CD4-positive, CD25-positive, alpha-beta regulatory T cell (primary cell): ENCODE measurements around the gene DTD2. TPM values are rescaled to one million over a fixed set of nuclear protein-coding genes. Genes with fewer than 3 reads are reported as not detected.
"Not testable (repeated sequence)": the region's sequence is repeated elsewhere in the genome, so short reads cannot be mapped to it uniquely, and the experiment has no call there.

Experiments used
- ATAC-seq, 2 donors: fragments of 150-1000 bp; cut with Tn5 transposase; one replicate each; pipeline ENCODE4 v1.10.0; 2021; ENCODE audit warnings: low read depth in 2 of 2, moderate number of reproducible peaks in 2 of 2, moderate library complexity in 1 of 2
- DNase-seq, 3 donors: peaks; one replicate each; pipeline versions ENCODE4 v3.0.0 to v3.0.0-alpha.2; 2012 to 2022; ENCODE audit warnings: mixed read lengths in 1 of 3
- H3K27ac ChIP-seq: one replicate; pipeline ENCODE4 v1.7.0; 2013; ENCODE audit warnings: mild to moderate bottlenecking, low read length; ENCODE audit not compliant: insufficient read depth, poor library complexity, severe bottlenecking
- H3K27me3 ChIP-seq: one replicate; pipeline ENCODE4 v1.7.0; 2013; ENCODE audit warnings: low read length; ENCODE audit not compliant: control insufficient read depth, insufficient read depth
- H3K36me3 ChIP-seq: one replicate; pipeline ENCODE4 v1.7.0; 2013; ENCODE audit warnings: mild to moderate bottlenecking, low read length, moderate library complexity; ENCODE audit not compliant: control insufficient read depth, insufficient read depth
- H3K4me1 ChIP-seq: 2 replicates; pipeline ENCODE4 v1.7.0; 2013; ENCODE audit warnings: mild to moderate bottlenecking, low read length; ENCODE audit not compliant: insufficient read depth, control insufficient read depth, poor library complexity, severe bottlenecking
- H3K4me3 ChIP-seq: one replicate; pipeline ENCODE4 v1.7.0; 2013; ENCODE audit warnings: low read depth, mild to moderate bottlenecking, low read length, moderate library complexity
- H3K9me3 ChIP-seq, 2 experiments: 1 replicate in 1 of 2; 2 replicates in 1 of 2; pipeline ENCODE4 v1.7.0; 2013; ENCODE audit warnings: low read length in 2 of 2, mild to moderate bottlenecking in 1 of 2, moderate library complexity in 1 of 2; ENCODE audit not compliant: control insufficient read depth in 2 of 2
- H3K27ac Mint-ChIP-seq, 3 donors: one replicate each; pipeline ENCODE4 v1.8.0; 2020 to 2022; ENCODE audit warnings: mild to moderate bottlenecking in 3 of 3, mixed read lengths in 3 of 3, moderate library complexity in 2 of 3
- H3K27me3 Mint-ChIP-seq: one replicate; pipeline ENCODE4 v1.8.0; 2022; ENCODE audit warnings: mild to moderate bottlenecking, mixed read lengths
- H3K36me3 Mint-ChIP-seq: one replicate; pipeline ENCODE4 v1.8.0; 2020; ENCODE audit warnings: mixed read lengths
- H3K4me1 Mint-ChIP-seq, 4 donors: one replicate each; pipeline ENCODE4 v1.8.0; 2020 to 2022; ENCODE audit warnings: mixed read lengths in 4 of 4, mild to moderate bottlenecking in 1 of 4
- H3K4me3 Mint-ChIP-seq, 4 donors: one replicate each; pipeline ENCODE4 v1.8.0; 2020 to 2022; ENCODE audit warnings: mild to moderate bottlenecking in 4 of 4, mixed read lengths in 4 of 4, moderate library complexity in 3 of 4
- H3K9me3 Mint-ChIP-seq, 7 donors: one replicate each; pipeline ENCODE4 v1.8.0; 2020 to 2022; ENCODE audit warnings: mixed read lengths in 7 of 7, mild to moderate bottlenecking in 3 of 7, moderate library complexity in 2 of 7
- polyA plus RNA-seq, 4 donors: library from polyadenylated mRNA; unstranded; fragments of 300-500 nt; fragmentation: Illumina TruSeq; gene quantifications; one replicate each; pipeline ENCODE4 v1.2.3, GENCODE V29; 2021
- total RNA-seq: library from RNA; stranded (reverse); gene quantifications from one replicate; pipeline ENCODE4 v1.2.3, GENCODE V29; 2022

Gene DTD2
- total and polyA plus RNA-seq, 5 donors from 2014 or later = 7.8 to 23.7 (median 14.4) TPM

GRCh38 chr14:31484754-31485153, 27.4 kb upstream of the DTD2 start:
- no peaks in the 10 kb centered on the region for H3K4me1 Mint-ChIP-seq
- H3K27ac Mint-ChIP-seq = no peak overlapping the region
- Histone ChIP-seq H3K9me3 (no peaks in the 10 kb centered on the region), H3K4me3 (no peak overlapping the region), H3K27ac (no peak overlapping the region), H3K4me1 (no peaks in the 10 kb centered on the region), H3K36me3 (no peaks in the 10 kb centered on the region), H3K27me3 (peaks cover 4% of the 10 kb centered on the region)
- H3K27me3 Mint-ChIP-seq = peaks cover 23% of the 10 kb centered on the region
- H3K9me3 Mint-ChIP-seq = peaks cover 0 to 2% (median 0%) of the 10 kb centered on the region in 7 donors
- H3K36me3 Mint-ChIP-seq = no peaks in the 10 kb centered on the region
- no peak for ATAC-seq
- no peak overlapping the region for H3K4me3 Mint-ChIP-seq
- no peak for DNase-seq

- no peaks in the 10 kb centered on the region for H3K4me1 ChIP-seq
- H3K27me3 Mint-ChIP-seq = peaks cover 27% of the 10 kb centered on the region
- peaks cover 3% of the 10 kb centered on the region for H3K27me3 ChIP-seq
- H3K36me3 ChIP-seq = no peaks in the 10 kb centered on the region
- no peak overlapping the region for H3K27ac ChIP-seq
- no peaks in the 10 kb centered on the region for H3K4me1 Mint-ChIP-seq
- H3K9me3 Mint-ChIP-seq = peaks cover 0 to 3% (median 0%) of the 10 kb centered on the region in 7 donors
- H3K27ac Mint-ChIP-seq = no peak overlapping the region
- ATAC-seq (no peak), DNase-seq (no peak)
- H3K4me3 Mint-ChIP-seq = no peak overlapping the region
- H3K9me3 ChIP-seq = no peaks in the 10 kb centered on the region
- no peak overlapping the region for H3K4me3 ChIP-seq
- no peaks in the 10 kb centered on the region for H3K36me3 Mint-ChIP-seq
These were observed 22.9 kb upstream of the DTD2 start for GRCh38 chr14:31480156-31480555.

DNA sequence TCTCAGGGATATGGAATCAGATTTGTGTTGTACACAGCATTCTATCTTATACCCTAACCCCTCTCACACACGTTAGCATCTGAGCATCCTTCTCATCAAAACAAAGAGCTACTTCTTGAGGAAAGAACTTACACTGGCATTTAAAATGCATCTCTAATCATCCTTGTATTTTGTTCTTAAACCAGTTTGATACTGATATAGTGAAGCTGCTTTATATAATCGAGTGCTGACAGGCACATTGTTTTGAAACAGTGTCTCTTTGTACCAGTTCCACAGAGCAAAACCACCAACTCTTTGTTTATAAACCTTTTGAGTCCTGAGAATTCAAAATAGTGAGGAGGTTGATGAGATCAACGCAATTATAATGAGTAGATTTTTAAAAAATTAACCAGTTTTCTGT, 21.7 kb upstream of the DTD2 start:
- peaks cover 3% of the 10 kb centered on the region for H3K27me3 ChIP-seq
- Mint-ChIP-seq H3K9me3 (peaks cover 0 to 3% (median 0%) of the 10 kb centered on the region in 7 donors), H3K4me3 (no peak overlapping the region), H3K27me3 (peaks cover 26% of the 10 kb centered on the region), H3K4me1 (no peaks in the 10 kb centered on the region), H3K27ac (no peak overlapping the region), H3K36me3 (peaks cover 2% of the 10 kb centered on the region)
- H3K4me3 ChIP-seq = no peak overlapping the region
- H3K27ac ChIP-seq = no peak overlapping the region
- no peaks in the 10 kb centered on the region for H3K9me3 ChIP-seq
- no peaks in the 10 kb centered on the region for H3K4me1 ChIP-seq
- ATAC-seq (no peak), DNase-seq (no peak)
- H3K36me3 ChIP-seq = no peaks in the 10 kb centered on the region

DNA sequence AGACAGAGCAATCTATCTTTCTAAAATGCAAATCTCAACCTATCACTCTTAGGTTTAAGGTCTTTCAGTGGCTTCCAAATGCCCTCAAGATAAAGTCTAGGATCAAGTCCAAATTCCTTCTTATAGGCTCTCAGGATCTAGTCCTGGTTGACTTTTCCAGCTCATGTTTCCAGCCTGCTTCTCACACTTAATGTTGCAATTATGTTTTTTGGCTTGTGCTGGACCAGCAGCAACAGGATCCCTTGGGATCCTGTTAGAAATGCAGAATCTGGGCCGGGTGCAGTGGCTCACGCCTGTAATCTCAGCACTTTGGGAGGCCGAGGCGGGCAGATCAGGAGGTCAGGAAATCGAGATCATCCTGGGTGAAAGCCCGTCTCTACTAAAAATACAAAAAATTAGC, 19.9 kb upstream of the DTD2 start:
- no peak overlapping the region for H3K4me3 Mint-ChIP-seq
- H3K36me3 Mint-ChIP-seq = peaks cover 3% of the 10 kb centered on the region
- H3K27me3 ChIP-seq = peaks cover 3% of the 10 kb centered on the region
- peak overlapping the region in 1 of 3 donors; percentile 15 for H3K27ac Mint-ChIP-seq
- no peak overlapping the region for H3K27ac ChIP-seq
- no peak for DNase-seq
- H3K4me1 ChIP-seq = no peaks in the 10 kb centered on the region
- H3K4me1 Mint-ChIP-seq = no peaks in the 10 kb centered on the region
- H3K9me3 Mint-ChIP-seq = peaks cover 0 to 3% (median 0%) of the 10 kb centered on the region in 7 donors
- no peaks in the 10 kb centered on the region for H3K36me3 ChIP-seq
- ATAC-seq = no peak
- no peak overlapping the region for H3K4me3 ChIP-seq
- H3K27me3 Mint-ChIP-seq = peaks cover 21% of the 10 kb centered on the region
- H3K9me3 ChIP-seq = no peaks in the 10 kb centered on the region

GRCh38 chr14:31476131-31476866, 19.0 kb upstream of the DTD2 start:
- no peak overlapping the region for H3K4me3 Mint-ChIP-seq
- no peaks in the 10 kb centered on the region for H3K9me3 ChIP-seq
- H3K27me3 ChIP-seq = peaks cover 3% of the 10 kb centered on the region
- no peak overlapping the region for H3K27ac ChIP-seq
- ATAC-seq = no peak
- peaks cover 3% of the 10 kb centered on the region for H3K36me3 Mint-ChIP-seq
- H3K27me3 Mint-ChIP-seq = peaks cover 21% of the 10 kb centered on the region
- no peaks in the 10 kb centered on the region for H3K36me3 ChIP-seq
- peaks cover 0 to 3% (median 0%) of the 10 kb centered on the region in 7 donors for H3K9me3 Mint-ChIP-seq
- no peak for DNase-seq
- H3K4me1 Mint-ChIP-seq = no peaks in the 10 kb centered on the region
- H3K27ac Mint-ChIP-seq = peak overlapping the region in 1 of 3 donors; percentile 14
- H3K4me3 ChIP-seq = no peak overlapping the region
- H3K4me1 ChIP-seq = no peaks in the 10 kb centered on the region

DNA sequence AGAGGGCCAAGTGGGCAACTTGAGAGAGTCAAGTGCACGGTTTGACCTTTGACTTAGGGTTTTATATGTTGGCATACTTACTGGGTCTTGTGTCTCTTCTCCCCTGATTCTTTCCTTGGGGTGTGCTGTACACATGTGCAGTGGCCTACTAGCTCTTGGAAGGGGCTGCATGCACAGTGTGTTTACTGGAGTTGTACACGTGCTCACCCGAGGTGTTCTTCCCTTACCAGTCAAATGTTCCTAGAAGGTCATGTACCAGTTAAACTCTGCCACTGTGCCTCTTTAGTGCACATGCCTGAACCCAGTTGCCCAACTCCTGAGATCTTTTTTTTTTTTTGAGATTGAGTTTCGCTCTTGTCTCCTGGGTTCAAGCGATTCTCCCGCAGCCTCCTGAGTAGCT, 9.2 kb upstream of the DTD2 start:
- Mint-ChIP-seq H3K36me3 (no peaks in the 10 kb centered on the region), H3K9me3 (peaks cover 0 to 3% (median 0%) of the 10 kb centered on the region in 7 donors), H3K27ac (no peak overlapping the region), H3K27me3 (peaks cover 9% of the 10 kb centered on the region), H3K4me3 (no peak overlapping the region), H3K4me1 (no peaks in the 10 kb centered on the region)
- Histone ChIP-seq H3K36me3 (no peaks in the 10 kb centered on the region), H3K27ac (no peak overlapping the region), H3K27me3 (peaks cover 6% of the 10 kb centered on the region), H3K9me3 (no peaks in the 10 kb centered on the region), H3K4me1 (no peaks in the 10 kb centered on the region), H3K4me3 (no peak overlapping the region)
- ATAC-seq (no peak), DNase-seq (no peak)

GRCh38 chr14:31465111-31465510, 7.8 kb upstream of the DTD2 start:
- no peak overlapping the region for H3K4me3 Mint-ChIP-seq
- Histone ChIP-seq H3K27me3 (peaks cover 3% of the 10 kb centered on the region), H3K4me3 (no peak overlapping the region), H3K36me3 (no peaks in the 10 kb centered on the region), H3K27ac (no peak overlapping the region), H3K4me1 (no peaks in the 10 kb centered on the region), H3K9me3 (no peaks in the 10 kb centered on the region)
- peaks cover 0 to 3% (median 0%) of the 10 kb centered on the region in 7 donors for H3K9me3 Mint-ChIP-seq
- no peaks in the 10 kb centered on the region for H3K36me3 Mint-ChIP-seq
- H3K27ac Mint-ChIP-seq = no peak overlapping the region
- DNase-seq = no peak
- ATAC-seq = no peak
- H3K27me3 Mint-ChIP-seq = peaks cover 20% of the 10 kb centered on the region
- H3K4me1 Mint-ChIP-seq = no peaks in the 10 kb centered on the region

DNA sequence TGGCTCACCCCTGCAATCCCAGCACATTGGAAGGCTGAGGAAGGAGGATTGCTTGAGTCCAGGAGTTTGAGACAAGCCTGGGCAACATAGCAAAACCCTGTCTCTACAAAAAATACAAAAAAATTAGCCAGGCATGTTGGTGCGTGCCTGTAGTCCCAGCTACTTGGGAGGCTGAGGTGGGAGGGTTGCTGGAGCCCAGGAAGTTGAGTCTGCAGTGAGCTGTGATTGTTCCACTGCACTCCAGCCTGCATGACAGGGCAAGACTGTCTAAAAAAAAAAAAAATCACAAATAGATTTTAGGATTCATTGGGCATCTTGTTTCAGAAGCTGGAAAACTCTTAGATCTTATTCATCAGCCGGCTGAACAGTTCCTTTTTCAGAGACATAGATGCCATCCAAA, 5.1 kb upstream of the DTD2 start:
- H3K9me3 Mint-ChIP-seq, H3K9me3 ChIP-seq, H3K36me3 Mint-ChIP-seq, DNase-seq, H3K36me3 ChIP-seq, H3K27ac ChIP-seq, H3K4me1 ChIP-seq, H3K4me3 ChIP-seq, H3K27ac Mint-ChIP-seq, H3K4me3 Mint-ChIP-seq, ATAC-seq, H3K27me3 ChIP-seq: not testable (repeated sequence)
- peaks cover 20% of the 10 kb centered on the region for H3K27me3 Mint-ChIP-seq
- H3K4me1 Mint-ChIP-seq = peaks cover 2 to 13% (median 8%) of the 10 kb centered on the region in 4 donors
